H1 (cell line): ENCODE data around the gene GLYR1. TPM values are rescaled to one million over a fixed set of nuclear protein-coding genes. Genes with fewer than 3 reads are reported as not detected.

Experiments
- CTCF ChIA-PET: fragments of 300-600 bp; sonication (Branson Sonifier 250); formaldehyde crosslinking; loops from one replicate; lab custom pipeline; 2021; ENCODE audit not compliant: partially characterized antibody; lab: Charles Lee
- POLR2A ChIA-PET: fragments of 300-600 bp; sonication (Branson Sonifier 250); formaldehyde crosslinking; loops from one replicate; lab custom pipeline; 2021; ENCODE audit warnings: inconsistent platforms; ENCODE audit not compliant: partially characterized antibody; lab: Charles Lee
- DNase-seq, 2 experiments: peaks; one replicate each; pipeline versions ENCODE4 v3.0.0 to v3.0.0-alpha.2; 2010 to 2022; ENCODE audit warnings: low spot score in 2 of 2, low read depth in 1 of 2, mixed read lengths in 1 of 2
- FAIRE-seq: peaks from 2 replicates; lab custom pipeline; 2011; peaks lifted over from hg19 to GRCh38; lab: Jason Lieb, UNC
- H2AFZ ChIP-seq: 2 replicates; pipeline ENCODE4 v1.8.1; 2012; ENCODE audit warnings: low read length, inconsistent platforms
- H2AK5ac ChIP-seq: 2 replicates; pipeline ENCODE4 v1.6.1; 2013; ENCODE audit warnings: low read depth, low read length
- H2BK120ac ChIP-seq: replicated peaks from 2 replicates; pipeline ENCODE3; 2013; ENCODE audit warnings: low read depth, low read length, inconsistent platforms
- H2BK12ac ChIP-seq: 2 replicates; pipeline ENCODE4 v1.6.1; 2013; ENCODE audit warnings: low read depth, low read length
- H2BK15ac ChIP-seq: 2 replicates; pipeline ENCODE4 v1.6.1; 2013; ENCODE audit warnings: low read length
- H2BK20ac ChIP-seq: 2 replicates; pipeline ENCODE4 v1.6.1; 2013; ENCODE audit warnings: low read length
- H2BK5ac ChIP-seq: 2 replicates; pipeline ENCODE4 v1.6.1; 2013; ENCODE audit warnings: low read depth, low read length
- H3K14ac ChIP-seq: 2 replicates; pipeline ENCODE4 v1.6.1; 2013; ENCODE audit warnings: inconsistent platforms; ENCODE audit not compliant: insufficient read length
- H3K18ac ChIP-seq: 2 replicates; pipeline ENCODE4 v1.6.1; 2013; ENCODE audit warnings: low read length; ENCODE audit errors: extremely low read depth
- H3K23ac ChIP-seq: 2 replicates; pipeline ENCODE4 v1.6.1; 2013; ENCODE audit warnings: inconsistent platforms; ENCODE audit not compliant: insufficient read length
- H3K23me2 ChIP-seq: 2 replicates; pipeline ENCODE4 v1.6.1; 2013; ENCODE audit warnings: low read depth, low read length
- H3K27ac ChIP-seq: 2 replicates; pipeline ENCODE4 v1.6.1; 2011; ENCODE audit warnings: low read depth, low read length, inconsistent platforms
- H3K27me3 ChIP-seq, 4 experiments: replicated peaks in 1 of 4; 1 replicate in 1 of 4; 2 replicates in 3 of 4; pipeline versions ENCODE4 v1.6.1 to v1.8.1; 2011 to 2013; ENCODE audit warnings: low read length in 3 of 4, mild to moderate bottlenecking in 3 of 4, inconsistent platforms in 2 of 4, mixed read lengths in 2 of 4, moderate library complexity in 1 of 4; ENCODE audit not compliant: control insufficient read depth in 3 of 4, insufficient read depth in 3 of 4; ENCODE audit errors: extremely low read depth in 1 of 4
- H3K36me3 ChIP-seq, 4 experiments: 2 replicates each; pipeline versions ENCODE4 v1.6.1 to v1.8.1; 2011 to 2013; ENCODE audit warnings: mild to moderate bottlenecking in 4 of 4, low read length in 3 of 4, moderate library complexity in 2 of 4, control low read depth in 1 of 4, inconsistent platforms in 1 of 4; ENCODE audit not compliant: insufficient read depth in 4 of 4, control insufficient read depth in 2 of 4
- H3K4ac ChIP-seq: replicated peaks from 2 replicates; pipeline ENCODE3; 2013; ENCODE audit warnings: low read length, low read depth, mixed read lengths, inconsistent platforms; ENCODE audit not compliant: insufficient read length
- H3K4me1 ChIP-seq, 4 experiments: replicated peaks in 1 of 4; 1 replicate in 1 of 4; 2 replicates in 3 of 4; pipeline versions ENCODE4 v1.6.1 to v1.8.1; 2011 to 2013; ENCODE audit warnings: low read length in 3 of 4, inconsistent platforms in 2 of 4, mixed read lengths in 1 of 4; ENCODE audit not compliant: insufficient read depth in 4 of 4, control insufficient read depth in 3 of 4
- H3K4me2 ChIP-seq, 2 experiments: 2 replicates each; pipeline versions ENCODE4 v1.6.1 to v1.8.1; 2011 to 2013; ENCODE audit warnings: low read depth in 2 of 2, low read length in 2 of 2, control low read depth in 1 of 2, inconsistent platforms in 1 of 2, mild to moderate bottlenecking in 1 of 2; ENCODE audit not compliant: insufficient read depth in 1 of 2
- H3K4me3 ChIP-seq, 4 experiments: fragments of 200-600, 300-600 bp in 1 of 4; sonication (generic), shearing (Covaris generic), sonication (Bioruptor Twin) in 1 of 4; 2 replicates each; pipeline versions ENCODE4 v1.5.1 to v1.8.1; 2011 to 2016; ENCODE audit warnings: low read length in 4 of 4, low read depth in 3 of 4, control low read depth in 2 of 4, inconsistent platforms in 2 of 4, mild to moderate bottlenecking in 2 of 4, mixed read lengths in 1 of 4, moderate library complexity in 1 of 4; ENCODE audit not compliant: insufficient read depth in 2 of 4; ENCODE audit errors: extremely low read depth in 1 of 4
- H3K56ac ChIP-seq: replicated peaks from 2 replicates; pipeline ENCODE3; 2013; ENCODE audit warnings: low read depth, mild to moderate bottlenecking, mixed read lengths, low read length, inconsistent platforms; ENCODE audit not compliant: insufficient read length
- H3K79me1 ChIP-seq: 2 replicates; pipeline ENCODE4 v1.6.1; 2013; ENCODE audit warnings: low read depth, low read length, control low read depth
- H3K79me2 ChIP-seq, 2 experiments: 2 replicates each; pipeline versions ENCODE4 v1.6.1 to v1.8.1; 2012 to 2013; ENCODE audit warnings: low read length in 2 of 2, mild to moderate bottlenecking in 2 of 2, inconsistent platforms in 1 of 2; ENCODE audit not compliant: insufficient read depth in 2 of 2, control insufficient read depth in 1 of 2
- H3K9ac ChIP-seq, 4 experiments: replicated peaks in 1 of 4; 1 replicate in 1 of 4; 2 replicates in 3 of 4; pipeline versions ENCODE4 v1.6.1 to v1.8.1; 2011 to 2013; ENCODE audit warnings: low read depth in 3 of 4, low read length in 3 of 4, control low read depth in 2 of 4, mild to moderate bottlenecking in 2 of 4, moderate library complexity in 2 of 4, inconsistent platforms in 1 of 4; ENCODE audit errors: extremely low read depth in 1 of 4
- H3K9me3 ChIP-seq, 2 experiments: 2 replicates each; pipeline versions ENCODE4 v1.6.1 to v1.8.1; 2012 to 2013; ENCODE audit warnings: mild to moderate bottlenecking in 2 of 2, moderate library complexity in 2 of 2, control low read depth in 1 of 2, inconsistent platforms in 1 of 2, low read depth in 1 of 2, low read length in 1 of 2, mixed read lengths in 1 of 2; ENCODE audit not compliant: insufficient read depth in 2 of 2
- H4K20me1 ChIP-seq, 2 experiments: replicated peaks in 1 of 2; 2 replicates each; pipeline versions ENCODE3 to v1.8.1; 2011 to 2013; ENCODE audit warnings: inconsistent platforms in 2 of 2, low read length in 2 of 2, mild to moderate bottlenecking in 1 of 2; ENCODE audit not compliant: insufficient read depth in 2 of 2, control insufficient read depth in 1 of 2
- H4K5ac ChIP-seq: 2 replicates; pipeline ENCODE4 v1.6.1; 2013; ENCODE audit warnings: low read length, low read depth, mixed read lengths, inconsistent platforms; ENCODE audit not compliant: insufficient read length
- H4K8ac ChIP-seq: 2 replicates; pipeline ENCODE4 v1.8.0; 2013; ENCODE audit warnings: mild to moderate bottlenecking, moderate library complexity, low read length, inconsistent platforms; ENCODE audit not compliant: insufficient read depth; ENCODE audit errors: extremely low read depth
- H4K91ac ChIP-seq: replicated peaks from 2 replicates; pipeline ENCODE3; 2013; ENCODE audit warnings: low read length, mixed read lengths, inconsistent platforms; ENCODE audit not compliant: insufficient read length
- ASH2L ChIP-seq: fragments of 200-600, 300-600 bp; sonication (generic); IDR thresholded peaks from one replicate; pipeline ENCODE4 v1.7.1; 2017; ENCODE audit warnings: low read length
- BACH1 ChIP-seq: IDR thresholded peaks from 2 replicates; pipeline ENCODE4 v1.6.1; 2012; ENCODE audit warnings: low read length, improper control_type of control experiment
- BCL11A ChIP-seq, 2 experiments: IDR thresholded peaks; one replicate each; pipeline ENCODE4 v1.6.1; 2011; ENCODE audit warnings: low read depth in 2 of 2, low read length in 2 of 2, mild to moderate bottlenecking in 2 of 2
- CEBPB ChIP-seq: IDR thresholded peaks from 2 replicates; pipeline ENCODE4 v1.6.1; 2012; ENCODE audit warnings: low read depth, low read length
- FOSL1 ChIP-seq: IDR thresholded peaks from 2 replicates; pipeline ENCODE4 v1.6.1; 2011; ENCODE audit warnings: mild to moderate bottlenecking, low read depth, low read length, moderate library complexity; ENCODE audit not compliant: insufficient read depth
- HDAC2 ChIP-seq, 2 experiments: fragments of 300-600 bp in 1 of 2; sonication (generic) in 1 of 2; IDR thresholded peaks; 2 replicates each; pipeline ENCODE4 v1.6.1; 2011 to 2012; ENCODE audit warnings: low read depth in 2 of 2, low read length in 2 of 2, mild to moderate bottlenecking in 2 of 2, moderate library complexity in 2 of 2, borderline replicate concordance in 1 of 2, inconsistent platforms in 1 of 2
- RNF2 ChIP-seq: fragments of 200-900, 300-1000 bp; sonication (generic); IDR thresholded peaks from 2 replicates; pipeline ENCODE4 v1.7.1; 2016; ENCODE audit warnings: borderline replicate concordance, low read depth, mild to moderate bottlenecking, antibody characterized with exemption, low read length; ENCODE audit not compliant: poor library complexity, severe bottlenecking; ENCODE audit errors: missing control alignments
- SIRT6 ChIP-seq: IDR thresholded peaks from one replicate; pipeline ENCODE4 v1.7.1; 2012; ENCODE audit warnings: low read length, inconsistent platforms
- TCF12 ChIP-seq: IDR thresholded peaks from 2 replicates; pipeline ENCODE4 v1.6.1; 2011; ENCODE audit warnings: low read depth, mild to moderate bottlenecking, low read length
- WGBS, 2 experiments: shearing (Covaris generic) in 1 of 2; methylation state at CpG; one replicate each; pipeline versions ENCODE4 v1.1.6 to v1.1.7; 2013 to 2015; ENCODE audit warnings: low lambda C conversion rate in 2 of 2, mixed read lengths in 2 of 2, inconsistent platforms in 1 of 2, low coverage in 1 of 2, missing lambda C conversion rate in 1 of 2; ENCODE audit not compliant: insufficient replicate concordance in 2 of 2, insufficient coverage in 1 of 2, insufficient read length in 1 of 2; ENCODE audit errors: extremely low coverage in 1 of 2, missing lambda C conversion rate in 1 of 2; 5-methylcytosine and 5-hydroxymethylcytosine counted together
- polyA plus RNA-seq, 7 experiments: library from polyadenylated mRNA; depleted of rRNA in 3 of 7; stranded (reverse) in 5 of 7; unstranded in 2 of 7; fragments of >200 nt in 5 of 7; fragments of 200-250 nt in 2 of 7; gene quantifications; 1 replicate in 5 of 7; 2 replicates in 1 of 7; 4 replicates in 1 of 7; pipeline versions ENCODE4 v1.2.1 to v1.2.3, GENCODE V29; 2011 to 2013; ENCODE audit warnings: missing spikeins in 2 of 7, mixed read lengths in 2 of 7
- total RNA-seq: library from RNA; stranded (reverse); fragmentation: NEBNext Ultra II Directional; extraction: Animal tissue kit (Norgen Biotek cat#: 25700); gene quantifications from 2 replicates; pipeline ENCODE4 v1.2.1, GENCODE V29; 2021
- TF ChIP-seq, protein P1 (sequence below), 3 experiments: IDR thresholded peaks; 1 replicate in 2 of 3; 2 replicates in 1 of 3; pipeline versions ENCODE4 v1.5.1 to v1.6.1; 2011; ENCODE audit warnings: low read length in 3 of 3, mild to moderate bottlenecking in 3 of 3, inconsistent platforms in 2 of 3, low read depth in 1 of 3, moderate library complexity in 1 of 3; ENCODE audit not compliant: insufficient read depth in 1 of 3; ENCODE audit errors: control extremely low read depth in 1 of 3

Gene GLYR1
- total and polyA plus RNA-seq, 2 of the 8 experiments (the other 6 are each of a cell fraction or from before 2014, with no cell fraction given) = 50.2 to 115 TPM

DNA sequence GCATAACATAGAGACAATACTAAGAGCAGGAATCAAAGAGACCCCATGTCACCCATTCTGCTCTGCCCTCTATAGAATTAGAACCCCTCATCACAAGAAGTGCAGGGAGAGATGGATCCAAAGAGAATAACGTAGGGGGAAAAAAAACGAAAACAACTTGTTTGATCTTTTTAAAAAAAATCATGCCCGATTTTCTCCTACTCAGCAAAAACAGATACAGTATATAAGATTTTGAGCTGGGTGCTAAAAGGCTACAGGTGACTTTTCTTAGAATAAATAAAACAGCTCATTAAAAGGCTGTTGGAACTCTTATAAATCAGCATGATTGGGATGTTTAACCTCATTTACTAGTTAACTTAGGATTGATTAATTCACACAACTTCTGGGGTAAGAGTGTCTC lies 17.6 kb upstream of the GLYR1 start:
- Histone ChIP-seq H3K79me2 (peaks cover 4 to 57% of the 10 kb centered on the region in 2 experiments; a peak in 3 of 4 replicates), H2BK15ac (no peak overlapping the region)
- WGBS, 2 experiments = 83% methylated on average over 3 of the region's 3 CpGs; no CpG with 5 or more reads in 1 of the 2 experiments

More for the DNA sequence above, 17.6 kb upstream of the GLYR1 start:
- no peak overlapping the region for H2AK5ac ChIP-seq
- H3K27ac ChIP-seq = no peak overlapping the region
- H3K4me3 ChIP-seq = no peak overlapping the region
- no peak overlapping the region for H3K23ac ChIP-seq
- H3K36me3 ChIP-seq = peaks cover 18 to 39% (median 26%) of the 10 kb centered on the region in 4 experiments; a peak in 7 of 8 replicates
- no peaks in the 10 kb centered on the region for H3K4me1 ChIP-seq
- H3K18ac ChIP-seq = no peak overlapping the region
- FAIRE-seq (no peak), DNase-seq (no peak)
- no peak overlapping the region for H2BK5ac ChIP-seq
- no peak overlapping the region for H2AFZ ChIP-seq
- no peak overlapping the region for H3K4me2 ChIP-seq
- H4K5ac ChIP-seq = no peak overlapping the region
- ChIA-PET POLR2A (no interaction called here), CTCF (interaction anchor here (1.1 to 1.4 kb wide), 2 partner anchors 25 to 92 kb away, joined by 3 to 4 read pairs; no protein-coding TSS in a partner anchor)
- H3K9me3 ChIP-seq = no peaks in the 10 kb centered on the region
- no peak overlapping the region for H3K4ac ChIP-seq
- peaks cover 4 to 11% of the 10 kb centered on the region in 2 experiments for H4K20me1 ChIP-seq
- H3K23me2 ChIP-seq = no peaks in the 10 kb centered on the region
- no peak overlapping the region for H3K14ac ChIP-seq
- no peak overlapping the region for H2BK12ac ChIP-seq
- TF ChIP-seq CEBPB (no peak), FOSL1 (no peak), SIRT6 (no peak), RNF2 (no peak), TCF12 (no peak), BACH1 (no peak), HDAC2 (IDR thresholded peaks at IDR 0.05; ENCODE audit: borderline replicate concordance in 1 of 2, low read depth in 2 of 2, low read length in 2 of 2) (no peak), ASH2L (no peak), BCL11A (IDR thresholded peaks at IDR 0.05; ENCODE audit: low read depth in 2 of 2, low read length in 2 of 2) (no peak)
- TF ChIP-seq, protein P1, sequence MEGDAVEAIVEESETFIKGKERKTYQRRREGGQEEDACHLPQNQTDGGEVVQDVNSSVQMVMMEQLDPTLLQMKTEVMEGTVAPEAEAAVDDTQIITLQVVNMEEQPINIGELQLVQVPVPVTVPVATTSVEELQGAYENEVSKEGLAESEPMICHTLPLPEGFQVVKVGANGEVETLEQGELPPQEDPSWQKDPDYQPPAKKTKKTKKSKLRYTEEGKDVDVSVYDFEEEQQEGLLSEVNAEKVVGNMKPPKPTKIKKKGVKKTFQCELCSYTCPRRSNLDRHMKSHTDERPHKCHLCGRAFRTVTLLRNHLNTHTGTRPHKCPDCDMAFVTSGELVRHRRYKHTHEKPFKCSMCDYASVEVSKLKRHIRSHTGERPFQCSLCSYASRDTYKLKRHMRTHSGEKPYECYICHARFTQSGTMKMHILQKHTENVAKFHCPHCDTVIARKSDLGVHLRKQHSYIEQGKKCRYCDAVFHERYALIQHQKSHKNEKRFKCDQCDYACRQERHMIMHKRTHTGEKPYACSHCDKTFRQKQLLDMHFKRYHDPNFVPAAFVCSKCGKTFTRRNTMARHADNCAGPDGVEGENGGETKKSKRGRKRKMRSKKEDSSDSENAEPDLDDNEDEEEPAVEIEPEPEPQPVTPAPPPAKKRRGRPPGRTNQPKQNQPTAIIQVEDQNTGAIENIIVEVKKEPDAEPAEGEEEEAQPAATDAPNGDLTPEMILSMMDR (IDR thresholded peaks at IDR 0.05; ENCODE audit: control extremely low read depth in 1 of 3, insufficient read depth in 1 of 3, low read depth in 1 of 3, low read length in 3 of 3) = no peak
- H2BK120ac ChIP-seq = no peak overlapping the region
- no peak overlapping the region for H3K9ac ChIP-seq
- no peak overlapping the region for H3K56ac ChIP-seq
- no peak overlapping the region for H4K8ac ChIP-seq
- H3K27me3 ChIP-seq = no peaks in the 10 kb centered on the region
- H3K79me1 ChIP-seq = peaks cover 7% of the 10 kb centered on the region
- no peak overlapping the region for H4K91ac ChIP-seq
- H2BK20ac ChIP-seq = no peak overlapping the region
